ENCODE results near the gene SEMA3B.

DNA sequence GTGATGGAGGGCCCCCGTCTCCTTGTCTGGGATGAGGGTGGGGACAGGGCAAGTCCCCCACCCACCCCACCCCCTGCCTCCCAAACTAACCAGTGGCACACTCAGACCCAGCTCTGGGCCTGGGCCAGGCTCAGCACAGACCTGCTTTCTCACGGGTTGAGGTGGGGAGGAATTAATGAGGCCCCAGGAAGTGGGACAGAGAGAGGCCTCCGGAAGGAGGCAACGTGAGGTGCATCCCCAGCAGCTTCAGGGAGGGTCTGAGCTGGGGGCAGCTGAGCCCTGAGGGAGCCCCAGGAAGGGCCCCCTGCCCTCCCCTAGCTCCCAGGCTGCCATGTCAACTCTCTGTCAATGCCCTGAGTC is 47.9 kb upstream of the SEMA3B start:
- TF ChIP-seq, protein P1, sequence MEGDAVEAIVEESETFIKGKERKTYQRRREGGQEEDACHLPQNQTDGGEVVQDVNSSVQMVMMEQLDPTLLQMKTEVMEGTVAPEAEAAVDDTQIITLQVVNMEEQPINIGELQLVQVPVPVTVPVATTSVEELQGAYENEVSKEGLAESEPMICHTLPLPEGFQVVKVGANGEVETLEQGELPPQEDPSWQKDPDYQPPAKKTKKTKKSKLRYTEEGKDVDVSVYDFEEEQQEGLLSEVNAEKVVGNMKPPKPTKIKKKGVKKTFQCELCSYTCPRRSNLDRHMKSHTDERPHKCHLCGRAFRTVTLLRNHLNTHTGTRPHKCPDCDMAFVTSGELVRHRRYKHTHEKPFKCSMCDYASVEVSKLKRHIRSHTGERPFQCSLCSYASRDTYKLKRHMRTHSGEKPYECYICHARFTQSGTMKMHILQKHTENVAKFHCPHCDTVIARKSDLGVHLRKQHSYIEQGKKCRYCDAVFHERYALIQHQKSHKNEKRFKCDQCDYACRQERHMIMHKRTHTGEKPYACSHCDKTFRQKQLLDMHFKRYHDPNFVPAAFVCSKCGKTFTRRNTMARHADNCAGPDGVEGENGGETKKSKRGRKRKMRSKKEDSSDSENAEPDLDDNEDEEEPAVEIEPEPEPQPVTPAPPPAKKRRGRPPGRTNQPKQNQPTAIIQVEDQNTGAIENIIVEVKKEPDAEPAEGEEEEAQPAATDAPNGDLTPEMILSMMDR (IDR thresholded peaks at IDR 0.05) = no peak
- TF ChIP-seq POLR2A (IDR thresholded peaks at IDR 0.05) = no peak
- TF ChIP-seq POLR2AphosphoS5 (IDR thresholded peaks at IDR 0.05) = no peak
- no peak for TF ChIP-seq EP300 (IDR thresholded peaks at IDR 0.05; ENCODE audit: low read depth)
